Measurements from ENCODE around the gene COX19. TPM values are rescaled to one million over a fixed set of nuclear protein-coding genes. Genes with fewer than 3 reads are reported as not detected.
A peak's percentile ranks its signal among the peaks of the same experiment; 100 is the strongest.

Gene COX19
- total RNA-seq, 4 donors from 2014 or later = 11.6 to 55.2 (median 13.2) TPM

DNA sequence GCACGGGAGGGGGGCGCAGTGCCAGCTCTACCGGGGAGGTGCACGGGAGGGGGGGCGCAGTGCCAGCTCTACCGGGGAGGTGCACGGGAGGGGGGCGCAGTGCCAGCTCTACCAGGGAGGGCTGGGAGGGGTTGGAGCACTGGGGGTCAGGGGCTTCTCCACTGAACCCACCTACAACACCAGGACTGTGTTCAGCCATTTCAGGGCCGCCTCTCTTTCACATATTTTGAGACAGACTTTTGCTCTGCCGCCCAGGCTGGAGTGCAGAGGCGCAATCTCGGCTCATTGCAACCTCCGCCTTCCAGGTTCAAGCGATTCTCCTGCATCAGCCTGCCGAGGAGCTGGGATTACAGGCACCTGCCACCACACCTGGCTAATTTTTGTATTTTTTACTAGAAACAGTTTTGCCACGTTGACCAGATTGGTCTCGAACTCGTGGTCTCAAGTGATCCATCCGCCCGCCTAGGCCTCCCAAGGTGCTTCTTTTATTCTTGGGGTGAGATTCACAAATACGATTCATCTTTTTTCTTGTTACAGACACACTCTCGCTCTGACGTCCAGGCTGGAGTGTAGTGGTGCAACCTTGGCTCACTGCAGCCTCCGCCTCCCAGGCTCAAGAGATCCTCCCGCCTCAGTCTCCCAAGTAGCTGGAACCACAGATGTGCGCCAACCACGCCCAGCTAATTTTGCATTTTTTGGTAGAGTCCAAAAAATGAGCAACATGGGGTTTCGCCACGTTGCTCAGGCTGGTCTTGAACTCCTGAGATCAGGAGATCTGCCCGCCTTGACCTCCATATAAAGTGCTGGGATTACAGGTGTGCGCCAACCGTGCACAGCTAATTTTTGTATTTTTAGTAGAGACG, 57.9 kb downstream of the COX19 start:
- Histone ChIP-seq H3K27ac (no peak overlapping the region), H3K4me1 (peaks cover 27% of the 10 kb centered on the region), H3K9me3 (no peaks in the 10 kb centered on the region), H3K4me3 (no peak overlapping the region), H3K27me3 (peaks cover 11% of the 10 kb centered on the region), H3K36me3 (no peaks in the 10 kb centered on the region)
- TF ChIP-seq POLR2AphosphoS5 (IDR thresholded peaks at IDR 0.05) = no peak
- no peak for TF ChIP-seq POLR2A (IDR thresholded peaks at IDR 0.05)
- no peak for TF ChIP-seq EP300 (IDR thresholded peaks at IDR 0.05)
- TF ChIP-seq, protein P1, sequence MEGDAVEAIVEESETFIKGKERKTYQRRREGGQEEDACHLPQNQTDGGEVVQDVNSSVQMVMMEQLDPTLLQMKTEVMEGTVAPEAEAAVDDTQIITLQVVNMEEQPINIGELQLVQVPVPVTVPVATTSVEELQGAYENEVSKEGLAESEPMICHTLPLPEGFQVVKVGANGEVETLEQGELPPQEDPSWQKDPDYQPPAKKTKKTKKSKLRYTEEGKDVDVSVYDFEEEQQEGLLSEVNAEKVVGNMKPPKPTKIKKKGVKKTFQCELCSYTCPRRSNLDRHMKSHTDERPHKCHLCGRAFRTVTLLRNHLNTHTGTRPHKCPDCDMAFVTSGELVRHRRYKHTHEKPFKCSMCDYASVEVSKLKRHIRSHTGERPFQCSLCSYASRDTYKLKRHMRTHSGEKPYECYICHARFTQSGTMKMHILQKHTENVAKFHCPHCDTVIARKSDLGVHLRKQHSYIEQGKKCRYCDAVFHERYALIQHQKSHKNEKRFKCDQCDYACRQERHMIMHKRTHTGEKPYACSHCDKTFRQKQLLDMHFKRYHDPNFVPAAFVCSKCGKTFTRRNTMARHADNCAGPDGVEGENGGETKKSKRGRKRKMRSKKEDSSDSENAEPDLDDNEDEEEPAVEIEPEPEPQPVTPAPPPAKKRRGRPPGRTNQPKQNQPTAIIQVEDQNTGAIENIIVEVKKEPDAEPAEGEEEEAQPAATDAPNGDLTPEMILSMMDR (IDR thresholded peaks at IDR 0.05) = no peak
- 67% methylated on average over 24 of the region's 33 CpGs for WGBS
- peak; percentile 44 to 63 for DNase-seq (ENCODE audit: low spot score in 2 of 2)

DNA sequence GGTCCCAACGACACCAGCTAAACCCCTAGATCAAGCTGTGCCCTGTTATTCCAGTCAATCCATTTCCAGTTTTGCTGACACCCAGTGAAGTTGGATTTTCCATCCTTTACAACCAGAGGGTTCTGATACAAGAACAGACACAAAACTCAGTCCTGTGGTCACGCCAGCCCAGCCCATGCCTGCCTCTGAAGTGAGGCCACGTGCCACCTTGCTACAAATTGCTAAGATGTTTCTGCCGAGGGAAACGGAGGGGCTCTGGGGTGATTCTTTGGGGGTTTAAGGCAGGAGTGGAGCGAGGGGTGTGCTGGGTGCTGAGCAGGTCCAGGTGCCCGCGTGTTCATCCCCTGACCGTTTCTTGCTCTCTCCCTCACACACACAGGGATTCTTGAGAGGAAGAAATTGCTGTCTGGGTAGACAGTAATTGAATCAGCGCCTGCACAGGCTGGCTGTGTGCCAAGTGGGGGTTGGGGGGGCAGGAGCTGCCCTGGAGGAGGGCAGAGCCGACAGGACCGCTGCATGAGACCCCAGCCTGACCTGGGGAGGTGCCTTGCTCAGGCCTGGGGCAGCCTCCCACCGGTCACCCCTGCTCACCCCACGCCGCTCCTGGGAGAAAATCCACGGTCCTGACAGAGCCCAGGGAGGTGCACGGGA, 58.9 kb downstream of the COX19 start:
- Histone ChIP-seq H3K4me1 (peaks cover 23% of the 10 kb centered on the region), H3K36me3 (no peaks in the 10 kb centered on the region), H3K4me3 (no peak overlapping the region), H3K27ac (no peak overlapping the region), H3K9me3 (no peaks in the 10 kb centered on the region), H3K27me3 (peaks cover 4% of the 10 kb centered on the region)
- no peak for TF ChIP-seq POLR2A (IDR thresholded peaks at IDR 0.05)
- TF ChIP-seq, protein P1 (IDR thresholded peaks at IDR 0.05) = no peak
- TF ChIP-seq POLR2AphosphoS5 (IDR thresholded peaks at IDR 0.05) = no peak
- no peak for TF ChIP-seq EP300 (IDR thresholded peaks at IDR 0.05)
- WGBS = 31% methylated on average over 12 of the region's 17 CpGs
- peak in 1 of 2 donors; percentile 66 for DNase-seq (ENCODE audit: low spot score in 2 of 2)

Other genes with a start within 250 kb of the COX19 start
- 10 to 100 TPM; 26.7 to 34.4 (median 29.0) TPM for gene DNAAF5, start 248.8 kb downstream of the COX19 start, total RNA-seq
- gene PRKAR1B, start 248.3 kb downstream of the COX19 start, total RNA-seq = 10 to 100 TPM in 2 of 4 donors, 1 to 10 TPM in 2; 8.2 to 12.3 (median 10.5) TPM
- 100 to 1,000 TPM; 225 to 475 (median 263) TPM for gene SUN1, start 143.1 kb downstream of the COX19 start, total RNA-seq
- 10 to 100 TPM; 27.7 to 58.2 (median 47.8) TPM for gene GET4, start 99.0 kb downstream of the COX19 start, total RNA-seq
- gene ADAP1, start 20.9 kb downstream of the COX19 start, total RNA-seq = 1 to 10 TPM; 4.1 to 9.1 (median 6.3) TPM
- gene CYP2W1, start 7.6 kb upstream of the COX19 start, total RNA-seq = 10 to 100 TPM; 13.3 to 20.8 (median 15.4) TPM
- gene GPR146, start 69.0 kb upstream of the COX19 start, total RNA-seq = 10 to 100 TPM; 24.1 to 50.8 (median 39.3) TPM
- gene GPER1, start 112.6 kb upstream of the COX19 start, total RNA-seq = 10 to 100 TPM in 1 of 4 donors, 1 to 10 TPM in 3; 2.6 to 11.9 (median 5.1) TPM
- 10 to 100 TPM; 17.8 to 27.0 (median 22.3) TPM for gene ZFAND2A, start 184.6 kb upstream of the COX19 start, total RNA-seq